Muscle of arm (tissue), 12 donors: ENCODE results near the gene TRERF1. TPM values are rescaled to one million over a fixed set of nuclear protein-coding genes. Genes with fewer than 3 reads are reported as not detected.
"Not testable (repeated sequence)": the region's sequence is repeated elsewhere in the genome, so short reads cannot be mapped to it uniquely, and the experiment has no call there.

Source experiments
- DNase-seq: peaks from one replicate; pipeline ENCODE4 v3.0.0-alpha.2; 2013
- polyA plus RNA-seq, 12 donors: library from polyadenylated mRNA; unstranded; fragments of 120-200 nt; gene quantifications; one replicate each; pipeline ENCODE4 v1.2.1, GENCODE V29; 2013; ENCODE audit not compliant: insufficient read length in 12 of 12

Gene TRERF1
- polyA plus RNA-seq, 12 donors: 7.0 to 20.6 (median 9.2) TPM; not detected in 1

- DNase-seq: no peak
Measured at GRCh38 chr6:42225419-42225818, 226.3 kb downstream of the TRERF1 start.

- no peak for DNase-seq
Measured at GRCh38 chr6:42225029-42225339, 226.7 kb downstream of the TRERF1 start.

GRCh38 chr6:42224222-42225028 is 227.3 kb downstream of the TRERF1 start:
- no peak for DNase-seq

- DNase-seq: no peak
Measured at GRCh38 chr6:42222448-42222847, 229.3 kb downstream of the TRERF1 start.

GRCh38 chr6:42221546-42221945 is 230.2 kb downstream of the TRERF1 start:
- no peak for DNase-seq

GRCh38 chr6:42220807-42221206 is 230.9 kb downstream of the TRERF1 start:
- DNase-seq: no peak

- peak; percentile 93 for DNase-seq
Measured at GRCh38 chr6:42217519-42218367, 234.0 kb downstream of the TRERF1 start, which contains the start of gene MRPS10. Gene MRPS10, minus strand, starts transcription at chr6:42217861. Its CDS starts 12 bp downstream, at chr6:42217849.

- no peak for DNase-seq
Measured at GRCh38 chr6:42217157-42217518, 234.6 kb downstream of the TRERF1 start.

- not testable (repeated sequence) for DNase-seq
Measured at GRCh38 chr6:42216495-42216894, 235.2 kb downstream of the TRERF1 start.

GRCh38 chr6:42212442-42212841 is 239.3 kb downstream of the TRERF1 start:
- no peak for DNase-seq

- DNase-seq: no peak
Measured at GRCh38 chr6:42211726-42212125, 240.0 kb downstream of the TRERF1 start.

GRCh38 chr6:42210551-42210950 is 241.2 kb downstream of the TRERF1 start:
- DNase-seq: no peak

- DNase-seq: not testable (repeated sequence)
Measured at GRCh38 chr6:42207559-42207958, 244.2 kb downstream of the TRERF1 start.

- no peak for DNase-seq
Measured at GRCh38 chr6:42204768-42205282, 246.9 kb downstream of the TRERF1 start.

- DNase-seq: no peak
Measured at GRCh38 chr6:42203183-42203582, 248.5 kb downstream of the TRERF1 start.

GRCh38 chr6:42202131-42202915 is 249.4 kb downstream of the TRERF1 start:
- not testable (repeated sequence) for DNase-seq

GRCh38 chr6:42201382-42201781 is 250.3 kb downstream of the TRERF1 start:
- no peak for DNase-seq

GRCh38 chr6:42200035-42200434 is 251.7 kb downstream of the TRERF1 start:
- DNase-seq: no peak

GRCh38 chr6:42199106-42199981 is 252.4 kb downstream of the TRERF1 start:
- no peak for DNase-seq

GRCh38 chr6:42197555-42198362 is 254.0 kb downstream of the TRERF1 start:
- DNase-seq: no peak
